ENCODE results near the gene CRYGS.

DNA sequence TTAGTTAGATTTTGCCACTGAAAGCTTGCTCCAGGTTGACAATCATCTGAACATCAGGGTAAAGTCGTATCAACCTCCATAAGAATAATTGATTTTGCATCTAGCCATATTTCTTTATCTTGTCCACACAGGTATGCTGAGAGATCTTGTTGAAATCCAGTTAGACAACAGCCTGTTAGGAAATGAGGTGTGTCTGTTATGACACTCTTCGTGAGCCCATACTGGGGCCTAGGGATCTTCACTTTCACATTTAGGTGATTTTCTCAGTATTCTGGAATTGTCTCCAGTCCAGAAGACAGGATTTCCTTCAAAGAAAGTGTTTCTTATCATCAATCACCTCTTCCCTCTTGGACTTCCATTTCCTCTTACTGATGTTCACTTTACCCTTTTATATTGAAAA is 44.5 kb upstream of the CRYGS start:
- TF ChIP-seq CTCF (IDR thresholded peaks at IDR 0.05) (no peak), EP300 (IDR thresholded peaks at IDR 0.05) (no peak), POLR2A (IDR thresholded peaks at IDR 0.05) (no peak)

Measured in ovary (tissue), 3 donors.